ENCODE measurements around the gene ATP1B2. TPM values are rescaled to one million over a fixed set of nuclear protein-coding genes. Genes with fewer than 3 reads are reported as not detected.
A peak's percentile ranks its signal among the peaks of the same experiment; 100 is the strongest.

Gene ATP1B2
- 19.8 and 21.0 TPM in 2 replicates for total RNA-seq (2021; fragmentation: NEBNext Ultra II Directional; extraction: Animal tissue kit (Norgen Biotek cat#: 25700))
- polyA plus RNA-seq (2011; rRNA removed), result 9.1 and 12.6 TPM in 2 replicates
- polyA plus RNA-seq (2011; cell fraction: cytosol; rRNA removed), result 4.0 TPM
- 10.8 TPM for polyA plus RNA-seq (2011; cell fraction: nucleus; rRNA removed)
- polyA plus RNA-seq (2012, experiment 1 of 2), result 14.7 to 25.4 TPM (median 20.2 TPM) in 4 replicates
- polyA plus RNA-seq (2012, experiment 2 of 2), result 18.6 TPM
- polyA plus RNA-seq (2013, experiment 1 of 2), result 36.4 TPM
- 38.8 TPM for polyA plus RNA-seq (2013, experiment 2 of 2)
- 12.0 and 12.6 TPM in 2 replicates for polyA minus RNA-seq (2011; rRNA and poly(A)+ RNA removed)
- 19.2 TPM for polyA minus RNA-seq (2011; cell fraction: cytosol; rRNA and poly(A)+ RNA removed)
- polyA minus RNA-seq (2011; cell fraction: nucleus; rRNA and poly(A)+ RNA removed), result 9.9 TPM
- long read RNA-seq, experiment 1, transcript ATP1B2-201 (7 exons, 3,153 nt), result major isoform, 6 of 15 reads
- long read RNA-seq, experiment 1, partial matches to known transcripts, result 9 of 15 reads
- long read RNA-seq, experiment 1, other reads (novel, unspliced or antisense), result 0 of 15 reads
- long read RNA-seq, experiment 2, partial matches to known transcripts, result 0 of 1 reads
- long read RNA-seq, experiment 2, other reads (novel, unspliced or antisense), result 1 of 1 reads

- Histone ChIP-seq H3K23ac (ENCODE audit: insufficient read length) (no peak within 1 kb of the TSS), H2BK15ac (ENCODE audit: low read length) (no peak within 1 kb of the TSS), H2AK5ac (ENCODE audit: low read depth, low read length) (no peak within 1 kb of the TSS), H3K18ac (ENCODE audit: extremely low read depth, low read length) (peak within 1 kb of the TSS; percentile 40; the same call in 1 of the 2 replicates), H4K91ac (replicated peaks; ENCODE audit: insufficient read length, low read length) (no peak within 1 kb of the TSS), H3K4ac (replicated peaks; ENCODE audit: insufficient read length, low read depth, low read length) (no peak within 1 kb of the TSS), H2AFZ (ENCODE audit: low read length) (peak within 1 kb of the TSS; percentile 92; the same call in 1 of the 2 replicates), H3K14ac (ENCODE audit: insufficient read length) (no peak within 1 kb of the TSS), H4K8ac (ENCODE audit: extremely low read depth, insufficient read depth, low read length) (no peak within 1 kb of the TSS), H3K79me2 (ENCODE audit: control insufficient read depth in 1 of 2, insufficient read depth in 2 of 2, low read length in 2 of 2) (no peaks in the 10 kb centered on the region), H3K27me3 (replicated peaks in 1 of 4; ENCODE audit: control insufficient read depth in 3 of 4, extremely low read depth in 1 of 4, insufficient read depth in 3 of 4, low read length in 3 of 4) (peaks cover 0 to 13% (median 4%) of the 10 kb centered on the region in 4 experiments; a peak in 4 of 7 replicates), H3K4me2 (ENCODE audit: insufficient read depth in 1 of 2, low read depth in 2 of 2, low read length in 2 of 2) (peak within 1 kb of the TSS; percentile 91 to 99), H3K4me1 (replicated peaks in 1 of 4; ENCODE audit: control insufficient read depth in 3 of 4, insufficient read depth in 4 of 4, low read length in 3 of 4) (peaks cover 0 to 12% (median 8%) of the 10 kb centered on the region in 4 experiments; a peak in 5 of 7 replicates), H3K56ac (replicated peaks; ENCODE audit: insufficient read length, low read depth, low read length) (no peak within 1 kb of the TSS), H3K4me3 (ENCODE audit: extremely low read depth in 1 of 4, insufficient read depth in 2 of 4, low read depth in 3 of 4, low read length in 4 of 4) (peak within 1 kb of the TSS; percentile 43 to 87 (median 63)), H2BK120ac (replicated peaks; ENCODE audit: low read depth, low read length) (no peak within 1 kb of the TSS), H2BK12ac (ENCODE audit: low read depth, low read length) (no peak within 1 kb of the TSS), H3K9me3 (ENCODE audit: insufficient read depth in 2 of 2, low read depth in 1 of 2, low read length in 1 of 2) (no peaks in the 10 kb centered on the region), H2BK5ac (ENCODE audit: low read depth, low read length) (no peak within 1 kb of the TSS), H3K79me1 (ENCODE audit: low read depth, low read length) (no peaks in the 10 kb centered on the region), H3K36me3 (ENCODE audit: control insufficient read depth in 2 of 4, insufficient read depth in 4 of 4, low read length in 3 of 4) (no peaks in the 10 kb centered on the region; a peak in 2 of 8 replicates), H3K27ac (ENCODE audit: low read depth, low read length) (no peak within 1 kb of the TSS), H4K5ac (ENCODE audit: insufficient read length, low read depth, low read length) (no peak within 1 kb of the TSS), H3K9ac (replicated peaks in 1 of 4; ENCODE audit: extremely low read depth in 1 of 4, low read depth in 3 of 4, low read length in 3 of 4) (peak within 1 kb of the TSS in 1 of 4 experiments; percentile 13; a peak in 4 of 7 replicates), H4K20me1 (replicated peaks in 1 of 2; ENCODE audit: control insufficient read depth in 1 of 2, insufficient read depth in 2 of 2, low read length in 2 of 2) (peaks cover 0 to 3% of the 10 kb centered on the region in 2 experiments), H3K23me2 (ENCODE audit: low read depth, low read length) (peaks cover 15% of the 10 kb centered on the region), H2BK20ac (ENCODE audit: low read length) (no peak within 1 kb of the TSS)
- DNase-seq (ENCODE audit: low read depth in 1 of 2, low spot score in 2 of 2) (peak; percentile 72 to 90), FAIRE-seq (peak; percentile 85)
- 2% methylated on average over 11 of the region's 34 CpGs; no CpG with 5 or more reads in 1 of the 2 experiments for WGBS, 2 experiments (ENCODE audit: extremely low coverage in 1 of 2, insufficient coverage in 1 of 2, insufficient read length in 1 of 2, insufficient replicate concordance in 2 of 2, low coverage in 1 of 2, low lambda C conversion rate in 2 of 2, missing lambda C conversion rate in 1 of 2)
- POLR2A ChIA-PET (ENCODE audit: partially characterized antibody), result interaction anchor here (0.6 to 79.4 kb wide), 15 partner anchors 10 to 523 kb away, joined by 3 to 2272 read pairs (median 5); partner anchors contain the start of genes ATP1B2, CD68, DNAH2 and FXR2
- CTCF ChIA-PET (ENCODE audit: partially characterized antibody), result interaction anchor here (0.6 to 18.2 kb wide), 10 partner anchors 9 to 471 kb away, joined by 3 to 211 read pairs (median 6); partner anchors contain the start of genes FXR2, SHBG, TP53 and WRAP53
- TF ChIP-seq MAX (IDR thresholded peaks at IDR 0.05) (no peak), GTF2F1 (IDR thresholded peaks at IDR 0.05; ENCODE audit: borderline replicate concordance, low read depth, low read length) (no peak), RAD21 (IDR thresholded peaks at IDR 0.05 in 1 of 2, conservative IDR thresholded peaks at IDR 0.05 in 1 of 2; ENCODE audit: low read depth in 2 of 2, low read length in 2 of 2) (no peak), POLR2A (IDR thresholded peaks at IDR 0.05; ENCODE audit: control extremely low read depth in 1 of 2, low read depth in 2 of 2, low read length in 2 of 2) (peak in 1 of 2 experiments; percentile 81; a peak in 2 of 3 replicates), YY1 (IDR thresholded peaks at IDR 0.05; ENCODE audit: low read depth, low read length) (no peak), ASH2L (IDR thresholded peaks at IDR 0.05; ENCODE audit: low read length) (peak; percentile 2), TBP (IDR thresholded peaks at IDR 0.05; ENCODE audit: low read depth, low read length) (peak; percentile 89), TAF1 (IDR thresholded peaks at IDR 0.05; ENCODE audit: low read depth, low read length) (peak; percentile 60), POLR2AphosphoS5 (IDR thresholded peaks at IDR 0.05; ENCODE audit: low read depth, low read length) (peak; percentile 24; the same call in 1 of the 2 replicates), CEBPB (IDR thresholded peaks at IDR 0.05; ENCODE audit: low read depth, low read length) (no peak)
These were observed at the start of gene ATP1B2 for GRCh38 chr17:7650509-7651096. TSS of gene ATP1B2 (plus strand) at chr17:7650926. CDS start at chr17:7651519, 593 bp downstream.

All from H1 (cell line).